Stimulated activated CD4-positive, alpha-beta T cell treated with anti-CD3 and anti-CD28 coated beads, Interleukin-1b, Interleukin-23, amount 100 ng/mL, for 48 hours (primary cell): ENCODE data around the gene CEP192.

Source experiments
- DNase-seq: peaks from one replicate; pipeline ENCODE4 v3.0.0-alpha.2; 2020

Gene CEP192

GRCh38 chr18:13101659-13102197 lies 110.6 kb downstream of the CEP192 start:
- DNase-seq, result no peak

DNA sequence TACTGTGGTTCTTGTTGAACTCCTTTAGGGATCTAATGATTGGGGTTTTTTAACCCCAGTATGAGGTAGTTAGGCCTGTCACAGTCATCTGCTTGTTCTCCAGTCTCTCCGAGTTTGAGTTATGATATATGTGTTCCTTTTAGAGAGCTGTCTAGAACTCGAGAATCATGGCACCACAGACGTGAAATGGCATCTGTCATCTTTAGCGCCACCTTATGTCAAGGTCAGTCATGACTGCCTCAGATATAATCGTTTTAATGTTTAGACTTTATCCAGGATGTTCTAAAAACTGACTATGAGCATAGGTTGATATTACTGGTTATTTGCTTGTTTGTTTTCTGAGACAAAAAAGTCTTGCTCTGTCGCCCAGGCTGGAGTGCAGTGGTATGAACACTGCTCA lies 112.2 kb downstream of the CEP192 start:
- no peak for DNase-seq

DNA sequence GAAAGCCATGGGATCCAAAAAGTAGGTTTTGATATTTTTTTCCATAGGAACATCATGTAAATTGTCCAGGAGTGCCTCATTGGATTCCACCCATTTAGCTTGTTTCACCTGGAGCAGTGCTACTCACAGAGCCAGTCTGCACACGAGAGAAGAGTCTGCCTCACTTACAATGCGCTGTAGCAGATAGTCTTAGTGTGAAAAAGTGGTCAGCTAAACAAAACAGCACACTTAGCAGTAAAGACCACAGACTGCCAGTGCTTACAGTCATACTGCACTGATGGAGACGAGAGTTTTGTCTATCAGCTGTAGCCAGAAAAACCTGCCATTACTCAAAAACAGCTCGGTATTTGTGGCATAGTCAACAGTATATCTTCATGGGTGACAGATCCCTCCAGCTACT lies 113.9 kb downstream of the CEP192 start:
- DNase-seq, result no peak

DNA sequence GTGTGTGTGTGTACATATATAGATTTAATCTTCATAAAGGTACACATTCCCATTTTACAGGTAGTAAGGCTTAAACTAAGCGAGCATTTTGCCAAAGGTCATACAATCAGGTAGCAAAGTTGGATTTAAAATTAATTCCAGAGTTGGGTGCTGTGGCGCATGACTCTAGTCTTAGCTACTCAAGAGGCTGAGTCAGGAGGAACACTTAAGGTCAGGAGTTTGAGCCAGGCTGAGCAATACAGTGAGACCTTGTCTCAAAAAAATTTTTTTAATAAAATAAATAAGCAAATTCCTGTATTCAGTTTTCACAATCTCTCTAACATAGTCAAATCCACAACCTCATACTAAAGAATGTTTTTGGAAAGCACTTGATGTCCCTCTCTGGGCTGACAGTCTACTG lies 115.9 kb downstream of the CEP192 start:
- no peak for DNase-seq

DNA sequence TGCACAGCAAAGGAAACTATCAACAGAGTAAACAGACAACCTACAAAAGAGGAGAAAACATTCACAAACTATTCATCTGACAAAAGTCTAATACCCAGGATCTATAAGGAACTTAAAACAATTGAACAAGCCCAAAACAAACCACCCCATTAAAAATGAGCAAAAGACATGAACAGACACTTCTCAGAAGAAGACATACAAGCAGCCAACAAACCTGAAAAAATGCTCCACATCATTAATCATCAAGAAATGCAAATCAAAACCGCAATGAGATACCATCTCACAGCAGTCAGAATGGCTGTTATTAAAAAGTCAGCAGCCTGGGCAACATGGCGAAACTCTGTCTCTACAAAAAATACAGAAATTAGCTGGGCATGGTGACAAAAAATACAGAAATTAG lies 117.2 kb downstream of the CEP192 start:
- no peak for DNase-seq

DNA sequence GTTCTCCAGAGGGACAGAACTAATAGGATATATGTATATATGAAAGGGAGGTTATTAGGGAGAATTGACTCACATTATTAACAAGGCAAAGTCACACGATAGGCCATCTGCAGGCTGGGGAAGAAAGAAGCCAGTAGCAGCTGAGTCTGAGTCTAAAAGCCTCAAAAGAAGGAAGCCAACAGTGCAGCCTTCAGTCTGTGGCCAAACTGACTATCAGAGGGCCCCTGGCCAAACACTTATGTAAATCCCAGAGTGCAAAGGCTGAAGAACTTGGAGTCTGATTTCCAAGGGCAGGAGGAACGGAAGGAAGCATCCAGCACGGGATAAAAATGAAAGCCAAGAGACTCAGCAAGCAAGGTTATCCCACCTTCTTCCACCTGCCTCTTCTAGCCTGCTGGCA lies 119.4 kb downstream of the CEP192 start:
- DNase-seq, result no peak

DNA sequence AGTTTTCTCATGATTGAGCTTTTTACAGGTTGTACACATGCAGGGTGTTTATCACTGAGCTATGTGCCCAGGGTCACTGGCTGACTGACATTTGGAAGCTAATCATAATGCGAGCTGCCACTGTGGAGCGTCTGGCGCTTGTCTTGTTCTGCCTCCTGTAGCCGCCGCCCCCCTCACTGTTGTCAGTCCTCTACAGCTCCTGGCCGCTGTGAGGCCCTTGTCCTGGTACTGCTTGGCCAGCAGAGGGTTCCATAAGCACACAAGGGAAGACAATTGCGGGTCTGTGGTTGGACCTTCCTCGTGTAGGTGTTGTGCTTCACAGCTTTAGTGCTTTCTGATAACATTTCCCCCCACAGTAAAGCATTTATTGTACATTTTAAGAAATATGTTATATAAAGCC lies 121.8 kb downstream of the CEP192 start:
- DNase-seq, result no peak

DNA sequence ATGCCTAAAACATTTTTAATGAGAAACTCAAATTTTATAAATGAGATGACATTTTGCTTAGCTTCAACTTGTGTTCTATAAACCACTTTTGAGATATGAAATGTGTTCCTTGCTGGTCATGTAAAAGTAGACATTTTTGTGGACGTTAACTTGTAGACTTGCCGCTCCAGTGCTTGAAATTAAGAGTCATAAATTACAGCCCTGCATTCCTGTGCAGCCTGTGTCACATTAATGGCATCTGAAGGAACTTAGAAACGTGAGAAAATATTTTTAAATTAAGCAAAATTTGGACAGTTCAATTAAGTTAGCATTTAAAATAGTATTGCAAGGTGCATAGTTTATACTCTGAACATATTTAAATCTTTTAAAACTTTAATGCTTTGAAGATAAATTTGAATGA lies 129.1 kb downstream of the CEP192 start:
- no peak for DNase-seq

DNA sequence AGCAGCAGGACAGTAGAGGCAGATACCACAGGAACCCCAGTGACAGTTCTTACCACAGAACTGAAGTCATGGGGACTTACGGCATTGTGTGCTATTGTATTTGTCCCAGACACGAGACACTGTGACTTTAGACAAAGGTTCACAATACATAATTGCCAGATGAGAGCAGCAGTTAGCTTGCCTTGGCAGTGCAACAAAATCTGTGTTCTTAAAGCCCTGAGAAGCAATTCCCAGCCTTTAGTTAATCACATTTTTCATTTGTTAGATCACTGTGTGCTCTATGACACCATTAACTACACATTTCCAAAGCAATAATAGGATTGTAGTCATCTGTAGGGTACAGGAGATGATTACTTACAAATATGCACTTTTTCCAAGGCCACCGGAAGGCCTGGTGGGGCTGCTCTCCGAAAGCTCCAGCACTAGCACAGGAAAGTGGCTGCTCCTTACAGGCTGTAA lies 129.8 kb downstream of the CEP192 start:
- no peak for DNase-seq

DNA sequence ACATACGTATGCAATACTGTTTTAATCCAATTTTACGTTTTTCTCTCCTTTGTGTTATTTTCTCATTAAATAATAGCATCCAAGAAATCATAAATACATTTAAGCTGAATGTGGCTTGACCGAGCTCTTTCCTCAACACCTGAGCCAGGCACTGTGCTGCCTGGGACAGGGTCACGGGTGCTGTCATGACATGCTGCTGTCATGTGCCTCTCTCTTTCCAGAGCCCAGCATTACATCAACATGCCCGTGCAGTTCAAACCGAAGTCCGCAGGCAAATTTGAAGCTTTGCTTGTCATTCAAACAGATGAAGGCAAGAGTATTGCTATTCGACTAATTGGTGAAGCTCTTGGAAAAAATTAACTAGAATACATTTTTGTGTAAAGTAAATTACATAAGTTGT lies 133.2 kb downstream of the CEP192 start:
- no peak for DNase-seq

DNA sequence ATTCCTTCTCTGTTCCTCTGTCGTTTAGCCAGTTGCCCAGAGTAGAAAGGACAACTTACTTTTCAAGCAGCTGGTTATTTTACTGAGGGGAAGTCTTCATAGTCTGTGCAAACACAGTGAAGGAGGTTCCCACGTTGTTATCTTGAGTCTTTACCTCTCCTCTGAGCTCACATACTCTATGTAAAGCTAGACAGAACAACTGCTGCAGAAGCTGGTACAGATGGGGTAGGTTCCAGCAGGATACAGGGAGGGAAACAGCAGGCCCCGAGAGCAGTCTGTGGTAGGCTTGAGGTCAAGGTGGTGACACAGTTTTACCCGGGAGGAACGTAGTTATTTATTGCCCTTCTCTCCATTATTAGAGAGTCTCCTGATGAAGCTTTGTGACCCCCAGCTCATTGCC lies 134.0 kb downstream of the CEP192 start:
- no peak for DNase-seq

DNA sequence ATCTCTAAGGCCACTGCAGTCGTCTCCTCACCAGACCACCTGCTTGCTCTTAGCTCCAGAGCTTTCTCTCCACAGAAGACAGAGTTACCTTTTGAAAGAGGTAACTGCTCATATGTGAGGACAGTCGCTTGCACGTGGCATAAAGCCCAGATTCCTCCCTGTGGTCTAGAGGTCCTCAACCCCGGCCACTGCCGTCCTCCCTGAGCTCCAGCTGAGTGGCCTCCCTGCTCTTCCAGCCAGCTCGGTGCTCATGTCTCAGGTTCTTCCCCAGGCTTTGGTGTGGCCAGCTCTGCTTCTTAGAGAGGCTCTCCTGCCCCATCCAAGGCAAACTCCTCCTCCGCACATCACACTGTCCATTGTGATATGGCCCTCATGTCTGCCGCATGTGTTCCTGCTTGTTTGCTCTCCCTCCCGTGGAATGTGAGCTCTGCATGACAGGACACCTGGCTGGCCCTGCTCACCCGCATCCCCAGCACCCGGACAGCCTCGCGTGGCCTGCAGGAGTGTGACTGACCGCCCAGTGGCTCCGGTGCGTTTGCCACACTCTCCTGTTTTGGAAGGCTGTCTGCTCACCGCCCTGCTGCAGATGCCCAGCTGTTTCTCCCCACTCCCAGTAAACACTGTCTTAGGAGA lies 135.9 kb downstream of the CEP192 start:
- DNase-seq, result no peak

- no peak for DNase-seq
Measured at GRCh38 chr18:13131283-13131682, 140.1 kb downstream of the CEP192 start.

DNA sequence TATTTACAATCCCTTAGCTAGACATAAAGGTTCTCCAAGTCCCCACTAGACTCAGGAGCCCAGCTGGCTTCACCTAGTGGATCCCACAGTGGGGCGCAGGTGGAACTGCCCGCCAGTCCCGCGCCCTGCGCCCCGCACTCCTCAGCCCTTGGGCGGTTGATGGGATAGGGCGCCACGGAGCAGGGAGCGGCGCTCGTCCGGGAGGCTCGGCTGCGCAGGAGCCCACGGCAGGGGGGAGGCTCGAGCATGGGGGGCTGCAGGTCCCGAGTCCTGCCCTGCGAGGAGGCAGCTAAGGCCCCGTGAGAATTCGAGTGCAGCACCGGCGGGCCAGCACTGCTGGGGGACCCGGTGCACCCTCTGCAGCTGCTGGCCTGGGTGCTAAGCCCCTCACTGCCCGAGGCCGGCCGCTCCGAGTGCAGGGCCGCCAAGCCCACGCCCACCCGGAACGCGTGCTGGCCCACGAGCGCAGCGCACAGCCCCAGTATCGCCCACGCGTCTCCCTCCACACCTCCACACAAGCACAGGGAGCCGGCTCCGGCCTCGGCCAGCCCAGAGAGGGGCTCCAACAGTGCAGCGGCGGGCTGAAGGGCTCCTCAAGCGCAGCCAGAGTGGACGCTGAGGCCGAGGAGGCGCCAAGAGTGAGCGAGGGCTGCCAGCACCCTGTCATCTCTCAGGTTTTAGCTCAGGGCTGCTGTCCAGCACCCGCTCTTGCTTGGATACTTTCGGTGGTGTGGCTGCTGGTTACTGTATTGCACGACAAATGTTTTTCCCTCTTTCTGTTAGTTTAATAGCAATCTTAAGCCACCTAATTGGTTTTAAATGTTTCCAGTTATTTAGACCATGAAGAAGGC lies 143.6 kb downstream of the CEP192 start:
- DNase-seq, result no peak

DNA sequence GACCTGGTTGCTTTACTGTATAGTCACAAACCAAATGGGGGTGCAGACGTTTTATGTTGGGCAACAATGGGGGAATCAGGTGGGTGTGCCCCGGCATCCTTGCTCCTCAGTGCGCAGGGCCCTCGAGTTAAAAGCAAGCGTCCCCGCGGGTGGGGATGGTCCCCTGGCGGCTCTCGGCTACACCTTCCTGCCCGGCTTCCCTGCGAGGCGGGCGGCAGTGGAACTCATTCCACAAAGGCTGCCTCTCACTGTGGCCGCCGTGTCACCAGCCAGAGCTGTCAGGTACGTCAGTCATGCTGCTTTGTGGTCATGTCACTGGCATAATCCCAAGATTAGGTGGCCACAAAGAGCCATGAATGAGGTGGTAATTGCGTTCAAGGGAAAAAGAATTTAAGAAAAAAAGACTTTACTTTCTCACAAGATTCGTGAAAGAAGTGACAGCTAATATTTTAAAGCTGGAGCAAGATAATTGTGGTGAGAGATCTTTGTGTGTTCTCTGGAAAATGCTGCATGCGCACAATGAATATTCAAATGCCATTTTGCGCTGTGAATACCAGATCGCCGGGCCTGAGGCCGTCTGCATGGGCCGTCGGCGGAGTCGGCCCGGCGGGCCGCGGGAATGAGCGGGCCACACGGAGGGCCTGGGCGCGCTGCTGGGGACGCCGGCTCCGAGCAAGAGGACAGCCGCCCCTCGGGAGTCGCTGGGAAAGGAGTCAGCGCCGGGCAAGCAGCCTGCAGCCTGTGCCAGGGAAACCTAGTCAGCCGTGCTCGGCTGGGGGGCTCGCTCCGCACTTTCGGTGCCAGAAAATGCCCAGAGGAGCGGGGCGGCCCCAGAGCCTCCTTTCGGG lies 145.1 kb downstream of the CEP192 start:
- DNase-seq, result peak; percentile 75

- no peak for DNase-seq
Measured at GRCh38 chr18:13136904-13137669, 145.9 kb downstream of the CEP192 start.

DNA sequence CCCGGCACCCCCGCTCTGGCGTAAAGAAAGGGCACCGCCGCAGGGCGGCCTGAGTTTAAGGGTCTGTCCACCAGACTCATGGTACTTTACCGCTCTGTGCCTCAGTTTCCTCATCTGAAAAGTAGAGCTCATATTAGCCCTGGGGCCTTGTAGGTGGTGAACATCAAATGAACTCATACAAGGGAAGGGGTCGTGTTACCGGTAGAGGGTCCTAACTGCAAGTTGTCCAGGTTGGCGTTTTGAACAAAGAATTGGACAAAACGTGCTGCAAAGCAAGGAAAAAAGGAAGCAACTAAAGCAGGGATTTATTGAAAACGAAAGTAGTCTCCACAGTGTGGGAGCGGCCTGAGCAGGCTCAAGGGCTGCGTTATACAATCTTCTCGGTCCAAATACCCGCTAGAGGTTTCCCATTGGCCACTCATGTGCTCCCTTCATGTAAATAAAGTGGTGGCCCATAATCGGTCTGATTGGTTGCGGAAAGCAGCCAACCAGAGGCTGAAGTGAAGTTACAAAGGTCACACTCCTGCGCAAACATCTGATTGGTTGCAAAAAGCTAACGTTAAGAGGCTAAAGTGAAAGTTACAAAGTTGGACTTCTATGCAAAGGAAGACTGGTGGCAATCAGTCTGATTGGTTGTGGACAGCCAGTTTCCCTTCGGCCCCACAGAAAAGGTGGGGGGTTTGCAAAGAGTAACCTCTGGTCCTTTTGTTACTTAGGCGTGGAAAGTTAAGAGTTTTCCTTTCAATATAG lies 146.7 kb downstream of the CEP192 start:
- peak; percentile 68 for DNase-seq

DNA sequence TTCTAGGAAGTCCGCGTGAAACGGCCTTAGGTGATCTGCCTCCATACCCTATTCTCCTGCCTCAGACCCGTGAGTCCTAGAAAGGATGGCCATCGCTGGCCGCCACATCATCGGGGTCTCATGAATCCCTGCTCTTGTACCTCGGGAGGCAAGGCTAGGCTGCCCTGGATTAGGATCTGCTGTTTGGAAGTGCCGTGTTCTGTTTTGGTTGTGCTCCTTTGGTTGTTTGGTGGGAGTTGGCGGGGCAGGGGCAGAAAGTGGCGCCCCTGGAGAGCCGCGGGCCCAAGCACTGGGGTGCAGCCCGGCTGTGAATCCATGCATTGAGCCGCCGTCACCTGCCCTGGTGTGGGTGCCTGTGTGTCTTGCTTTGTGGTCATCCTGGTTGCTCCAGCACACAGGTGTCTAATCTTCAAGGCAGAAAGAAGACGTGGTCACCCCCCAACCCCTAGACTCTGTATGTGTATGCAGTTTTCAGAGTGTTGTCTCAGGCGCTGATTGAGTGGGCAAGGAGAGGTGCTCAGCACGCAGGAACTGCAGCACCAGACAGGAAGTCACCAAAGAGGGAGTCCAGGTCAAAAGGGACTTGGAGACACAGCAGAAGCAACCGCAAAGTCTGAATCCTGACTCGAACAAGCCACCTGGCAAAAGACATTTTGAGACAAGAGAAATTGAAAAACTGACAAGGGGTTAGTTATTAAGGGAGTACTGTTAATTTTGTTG lies 147.4 kb downstream of the CEP192 start:
- DNase-seq, result no peak

- no peak for DNase-seq
Measured at GRCh38 chr18:13139885-13140450, 148.8 kb downstream of the CEP192 start.

GRCh38 chr18:13141209-13141608 lies 150.0 kb downstream of the CEP192 start:
- no peak for DNase-seq
